GM23338 (cell line): ENCODE measurements around the gene REG1A. TPM values are rescaled to one million over a fixed set of nuclear protein-coding genes. Genes with fewer than 3 reads are reported as not detected.

Experiments
- ATAC-seq: fragments of 200-7000 bp; cut with Tn5 transposase; 3 replicates; pipeline ENCODE4 v1.9.1; 2020
- DNase-seq: peaks from one replicate; pipeline ENCODE4 v3.0.0-alpha.2; 2015; ENCODE audit warnings: low spot score
- H2AFZ ChIP-seq: fragments of 200-600 bp; sonication (generic); 2 replicates; pipeline ENCODE4 v1.8.0; 2016; ENCODE audit warnings: antibody characterized with exemption, mild to moderate bottlenecking, moderate library complexity
- H3F3A ChIP-seq: fragments of 200-600 bp; sonication (generic); replicated peaks from 2 replicates; pipeline ENCODE4 v1.8.0; 2017; ENCODE audit warnings: antibody characterized with exemption, mixed run types, low read depth
- H3K27ac ChIP-seq: fragments of 200-600 bp; sonication (generic); 2 replicates; pipeline ENCODE4 v1.6.1; 2016; ENCODE audit warnings: low read depth
- H3K27me3 ChIP-seq: fragments of 200-600 bp; sonication (generic); 2 replicates; pipeline ENCODE4 v1.8.0; 2016; ENCODE audit warnings: mild to moderate bottlenecking, mixed run types, moderate library complexity; ENCODE audit not compliant: insufficient read depth
- H3K36me3 ChIP-seq: fragments of 200-600 bp; sonication (generic); 2 replicates; pipeline ENCODE4 v1.8.0; 2016; ENCODE audit warnings: mild to moderate bottlenecking; ENCODE audit not compliant: insufficient read depth
- H3K4me1 ChIP-seq: fragments of 200-600 bp; sonication (generic); 2 replicates; pipeline ENCODE4 v1.8.0; 2016; ENCODE audit warnings: mild to moderate bottlenecking, moderate library complexity; ENCODE audit not compliant: insufficient read depth
- H3K4me2 ChIP-seq: fragments of 200-600 bp; sonication (generic); 2 replicates; pipeline ENCODE4 v1.7.1; 2017; ENCODE audit warnings: mixed run types
- H3K4me3 ChIP-seq: fragments of 200-600 bp; sonication (generic); 2 replicates; pipeline ENCODE4 v1.6.1; 2016; ENCODE audit warnings: mixed run types
- H3K79me2 ChIP-seq: fragments of 200-600 bp; sonication (generic); replicated peaks from 2 replicates; pipeline ENCODE4 v1.8.0; 2017; ENCODE audit warnings: mild to moderate bottlenecking; ENCODE audit not compliant: insufficient read depth
- H3K9me2 ChIP-seq: fragments of 200-600 bp; sonication (generic); 2 replicates; pipeline ENCODE4 v1.8.0; 2017; ENCODE audit not compliant: insufficient read depth
- H4K20me1 ChIP-seq: fragments of 200-600 bp; sonication (generic); replicated peaks from 2 replicates; pipeline ENCODE4 v1.8.0; 2017; ENCODE audit warnings: mild to moderate bottlenecking; ENCODE audit not compliant: insufficient read depth
- H3K27ac Mint-ChIP-seq: 2 replicates; pipeline ENCODE4 v1.8.0; 2020; ENCODE audit warnings: inconsistent platforms, mild to moderate bottlenecking, moderate library complexity, mixed read lengths
- H3K27me3 Mint-ChIP-seq: 3 replicates; pipeline ENCODE4 v1.8.0; 2022; ENCODE audit warnings: low read depth, mild to moderate bottlenecking, moderate library complexity, mixed read lengths, inconsistent platforms; ENCODE audit not compliant: insufficient read depth, poor library complexity
- H3K36me3 Mint-ChIP-seq: 3 replicates; pipeline ENCODE4 v1.8.0; 2021; ENCODE audit warnings: low read depth, mild to moderate bottlenecking, inconsistent platforms, moderate library complexity, mixed read lengths
- H3K4me1 Mint-ChIP-seq: 3 replicates; pipeline ENCODE4 v1.8.0; 2020; ENCODE audit warnings: mild to moderate bottlenecking, inconsistent platforms, mixed read lengths
- H3K4me3 Mint-ChIP-seq: 3 replicates; pipeline ENCODE4 v1.8.0; 2021; ENCODE audit warnings: moderate library complexity, mild to moderate bottlenecking, inconsistent platforms, mixed read lengths
- H3K9me3 Mint-ChIP-seq: 3 replicates; pipeline ENCODE4 v1.8.0; 2020; ENCODE audit warnings: moderate library complexity, mild to moderate bottlenecking, inconsistent platforms, mixed read lengths
- CREB1 ChIP-seq: fragments of 250-450 bp; sonication (Bioruptor Pico); IDR thresholded peaks from 2 replicates; pipeline ENCODE4 v1.5.0; 2020; ENCODE audit warnings: low read depth, mild to moderate bottlenecking, moderate library complexity
- CTCF ChIP-seq, 2 experiments: fragments of 200-600 bp in 1 of 2; sonication (generic) in 1 of 2; conservative IDR thresholded peaks; 2 replicates each; pipeline versions ENCODE4 v1.5.1 to v1.6.1; 2016 to 2017; ENCODE audit warnings: antibody characterized with exemption in 2 of 2, low read depth in 2 of 2, mild to moderate bottlenecking in 2 of 2, moderate library complexity in 1 of 2
- ETS1 ChIP-seq: IDR thresholded peaks from 2 replicates; pipeline ENCODE4 v1.6.1; 2016; ENCODE audit warnings: antibody characterized with exemption
- EZH2 ChIP-seq: fragments of 200-600 bp; sonication (generic); IDR thresholded peaks from one replicate; pipeline ENCODE4 v1.8.0; 2017; ENCODE audit warnings: antibody characterized with exemption, mild to moderate bottlenecking, low read depth; ENCODE audit not compliant: unreplicated experiment
- EZH2phosphoT487 ChIP-seq: fragments of 200-600 bp; sonication (generic); IDR thresholded peaks from one replicate; pipeline ENCODE4 v1.8.1; 2018; ENCODE audit warnings: antibody characterized with exemption; ENCODE audit not compliant: unreplicated experiment
- JUNB ChIP-seq: IDR thresholded peaks from one replicate; pipeline ENCODE4 v1.6.1; 2016; ENCODE audit warnings: antibody characterized with exemption; ENCODE audit not compliant: unreplicated experiment
- NANOG ChIP-seq: IDR thresholded peaks from 2 replicates; pipeline ENCODE4 v1.6.1; 2016; ENCODE audit warnings: antibody characterized with exemption, borderline replicate concordance
- POLR2AphosphoS5 ChIP-seq: IDR thresholded peaks from 2 replicates; pipeline ENCODE4 v1.6.1; 2016; ENCODE audit warnings: antibody characterized with exemption, low read depth
- REST ChIP-seq: IDR thresholded peaks from one replicate; pipeline ENCODE4 v1.6.1; 2018; ENCODE audit warnings: antibody characterized with exemption; ENCODE audit not compliant: unreplicated experiment
- STAT1 ChIP-seq: IDR thresholded peaks from one replicate; pipeline ENCODE4 v1.6.1; 2016; ENCODE audit warnings: antibody characterized with exemption; ENCODE audit not compliant: unreplicated experiment
- ZNF114 ChIP-seq: fragments of 250-450 bp; sonication (Bioruptor Pico); IDR thresholded peaks from 2 replicates; pipeline ENCODE4 v1.5.0; 2020; ENCODE audit warnings: mild to moderate bottlenecking, moderate library complexity
- ZNF331 ChIP-seq: fragments of 250-450 bp; sonication (Bioruptor Pico); IDR thresholded peaks from 2 replicates; pipeline ENCODE4 v1.5.0; 2020; ENCODE audit warnings: low read depth, mild to moderate bottlenecking, moderate library complexity
- ZNF462 ChIP-seq: fragments of 250-450 bp; sonication (Bioruptor Pico); IDR thresholded peaks from 2 replicates; pipeline ENCODE4 v1.5.0; 2020; ENCODE audit warnings: mild to moderate bottlenecking, moderate library complexity
- polyA plus RNA-seq: library from polyadenylated mRNA; unstranded; fragments of >200 nt; fragmentation: Nextera tagmentation; extraction: Ambion mirVana; gene quantifications from 2 replicates; pipeline ENCODE4 v1.2.1, GENCODE V29; 2016
- total RNA-seq: library from RNA; depleted of rRNA; stranded (reverse); fragments of >200 nt; shearing (Covaris generic); gene quantifications from 2 replicates; pipeline ENCODE4 v1.2.3, GENCODE V29; 2014

The REG1A gene
- total and polyA plus RNA-seq, 2 experiments from 2014 or later, result not detected

- Mint-ChIP-seq H3K27me3 (peaks cover 4% of the 10 kb centered on the region), H3K4me3 (no peak overlapping the region), H3K27ac (no peak overlapping the region), H3K9me3 (peaks cover 13% of the 10 kb centered on the region), H3K4me1 (no peaks in the 10 kb centered on the region), H3K36me3 (peaks cover 8% of the 10 kb centered on the region; the same call in 2 of the 3 replicates)
- no peaks in the 10 kb centered on the region for H3K79me2 ChIP-seq
- no peak overlapping the region for H2AFZ ChIP-seq
- H4K20me1 ChIP-seq, result no peaks in the 10 kb centered on the region
- H3K27ac ChIP-seq, result no peak overlapping the region
- H3F3A ChIP-seq, result no peaks in the 10 kb centered on the region
- no peak for TF ChIP-seq ZNF462 (CRISPR knock-in tag)
- TF ChIP-seq ETS1, result no peak
- TF ChIP-seq EZH2phosphoT487, result no peak
- TF ChIP-seq JUNB, result no peak
- TF ChIP-seq CTCF (conservative IDR thresholded peaks at IDR 0.05; ENCODE audit: low read depth in 2 of 2), result no peak
- no peak for TF ChIP-seq ZNF114 (CRISPR knock-in tag)
- no peak for TF ChIP-seq STAT1
- TF ChIP-seq REST, result no peak
- no peak for TF ChIP-seq POLR2AphosphoS5
- no peak for TF ChIP-seq ZNF331 (CRISPR knock-in tag)
- no peak for TF ChIP-seq CREB1 (CRISPR knock-in tag)
- no peak for TF ChIP-seq NANOG
- TF ChIP-seq EZH2, result no peak
- no peaks in the 10 kb centered on the region for H3K36me3 ChIP-seq
- H3K4me2 ChIP-seq, result no peak overlapping the region
- ATAC-seq (no peak), DNase-seq (no peak)
- H3K9me2 ChIP-seq, result 0 out of 2 replicates have a peak, but pooled peaks cover 5% of the 10 kb centered on the region
- no peak overlapping the region for H3K4me3 ChIP-seq
- no peaks in the 10 kb centered on the region for H3K27me3 ChIP-seq
- no peaks in the 10 kb centered on the region for H3K4me1 ChIP-seq
Observed at GRCh38 chr2:79100285-79100684, 20.0 kb upstream of the REG1A start.
